ENCODE data around the gene SLC5A10. TPM values are rescaled to one million over a fixed set of nuclear protein-coding genes. Genes with fewer than 3 reads are reported as not detected.

The SLC5A10 gene
- total and polyA plus RNA-seq, 4 donors, result 0.05 to 0.23 (median 0.15) TPM

- H3K36me3 ChIP-seq (ENCODE audit: control insufficient read depth in 4 of 4, insufficient read depth in 3 of 4, low read depth in 1 of 4, low read length in 3 of 4), result no peaks in the 10 kb centered on the region
- 98% methylated on average over 5 of the region's 5 CpGs for WGBS
- H3K27ac ChIP-seq (ENCODE audit: low read depth in 1 of 2, low read length in 2 of 2), result no peak overlapping the region
- H3K4me3 ChIP-seq (ENCODE audit: low read depth in 1 of 3, low read length in 3 of 3), result no peak overlapping the region
- no peaks in the 10 kb centered on the region for H3K9me3 ChIP-seq (ENCODE audit: control insufficient read depth in 4 of 4, low read length in 3 of 4)
- DNase-seq (ENCODE audit: low spot score), result no peak
- no peaks in the 10 kb centered on the region for H3K27me3 ChIP-seq (ENCODE audit: control insufficient read depth in 4 of 4, insufficient read depth in 4 of 4, low read length in 3 of 4)
- no peak for TF ChIP-seq EGR1 (IDR thresholded peaks at IDR 0.05; ENCODE audit: low read depth in 2 of 2)
- TF ChIP-seq GABPA (IDR thresholded peaks at IDR 0.05 in 1 of 2, conservative IDR thresholded peaks at IDR 0.05 in 1 of 2), result no peak
- TF ChIP-seq HNF4G (IDR thresholded peaks at IDR 0.05), result no peak
- no peak for TF ChIP-seq TAF1 (conservative IDR thresholded peaks at IDR 0.05)
- no peak for TF ChIP-seq HNF4A (conservative IDR thresholded peaks at IDR 0.05)
- TF ChIP-seq FOXA2 (IDR thresholded peaks at IDR 0.05), result no peak
- TF ChIP-seq FOXA1 (IDR thresholded peaks at IDR 0.05), result no peak
- TF ChIP-seq MAX (IDR thresholded peaks at IDR 0.05), result no peak
- TF ChIP-seq REST (IDR thresholded peaks at IDR 0.05), result no peak
- TF ChIP-seq RXRA (IDR thresholded peaks at IDR 0.05), result no peak
- TF ChIP-seq NR2F2 (IDR thresholded peaks at IDR 0.05), result no peak
- no peak for TF ChIP-seq SP1 (IDR thresholded peaks at IDR 0.05)
- TF ChIP-seq JUND (IDR thresholded peaks at IDR 0.05), result no peak
- no peak for TF ChIP-seq ZBTB33 (IDR thresholded peaks at IDR 0.05)
- no peak overlapping the region for H3K9ac ChIP-seq (ENCODE audit: low read depth in 1 of 2, low read length in 2 of 2)
- peaks cover 0 to 13% (median 5%) of the 10 kb centered on the region in 4 donors for H3K4me1 ChIP-seq (ENCODE audit: control insufficient read depth in 4 of 4, insufficient read depth in 4 of 4, low read length in 3 of 4)
Measured at GRCh38 chr17:18959845-18960240, 7.9 kb downstream of the SLC5A10 start.

GRCh38 chr17:18960241-18960665 lies 8.3 kb downstream of the SLC5A10 start:
- H3K4me1 ChIP-seq (ENCODE audit: control insufficient read depth in 4 of 4, insufficient read depth in 4 of 4, low read length in 3 of 4), result peaks cover 0 to 13% (median 5%) of the 10 kb centered on the region in 4 donors
- H3K27ac ChIP-seq (ENCODE audit: low read depth in 1 of 2, low read length in 2 of 2), result no peak overlapping the region
- 93% methylated on average over 15 of the region's 15 CpGs for WGBS
- no peaks in the 10 kb centered on the region for H3K36me3 ChIP-seq (ENCODE audit: control insufficient read depth in 4 of 4, insufficient read depth in 3 of 4, low read depth in 1 of 4, low read length in 3 of 4)
- H3K9me3 ChIP-seq (ENCODE audit: control insufficient read depth in 4 of 4, low read length in 3 of 4), result no peaks in the 10 kb centered on the region
- H3K27me3 ChIP-seq (ENCODE audit: control insufficient read depth in 4 of 4, insufficient read depth in 4 of 4, low read length in 3 of 4), result no peaks in the 10 kb centered on the region
- H3K9ac ChIP-seq (ENCODE audit: low read depth in 1 of 2, low read length in 2 of 2), result no peak overlapping the region
- DNase-seq (ENCODE audit: low spot score), result no peak
- H3K4me3 ChIP-seq (ENCODE audit: low read depth in 1 of 3, low read length in 3 of 3), result no peak overlapping the region
- TF ChIP-seq RXRA (IDR thresholded peaks at IDR 0.05) (no peak), ZBTB33 (IDR thresholded peaks at IDR 0.05) (no peak), FOXA2 (IDR thresholded peaks at IDR 0.05) (no peak), HNF4G (IDR thresholded peaks at IDR 0.05) (no peak), CTCF (IDR thresholded peaks at IDR 0.05; ENCODE audit: low read depth, low read length, missing input control) (no peak), YY1 (IDR thresholded peaks at IDR 0.05) (no peak), EGR1 (IDR thresholded peaks at IDR 0.05; ENCODE audit: low read depth in 2 of 2) (no peak), NR2F2 (IDR thresholded peaks at IDR 0.05) (no peak), TAF1 (conservative IDR thresholded peaks at IDR 0.05) (no peak), MAX (IDR thresholded peaks at IDR 0.05) (no peak), ATF3 (IDR thresholded peaks at IDR 0.05) (no peak), GABPA (IDR thresholded peaks at IDR 0.05 in 1 of 2, conservative IDR thresholded peaks at IDR 0.05 in 1 of 2) (no peak), SP1 (IDR thresholded peaks at IDR 0.05) (no peak), HNF4A (conservative IDR thresholded peaks at IDR 0.05) (no peak), RAD21 (IDR thresholded peaks at IDR 0.05) (no peak)

Measured in liver (tissue), 9 donors.